ENCODE data around the gene ZNF850. TPM values are rescaled to one million over a fixed set of nuclear protein-coding genes. Genes with fewer than 3 reads are reported as not detected.

The ZNF850 gene
- total RNA-seq, 1 donor from 2014 or later = 5.2 TPM

GRCh38 chr19:36687214-36688056 is 85.2 kb downstream of the ZNF850 start, which contains the start of gene ZNF567:
TSS of gene ZNF567 (plus strand) at chr19:36687612. CDS start at chr19:36694868, 7,256 bp downstream.
- peak within 1 kb of the TSS; percentile 95 for H3K4me3 ChIP-seq
- H3K4me1 ChIP-seq = peaks cover 26% of the 10 kb centered on the region
- no peak for TF ChIP-seq CTCF (IDR thresholded peaks at IDR 0.05; ENCODE audit: borderline replicate concordance)
- intact Hi-C loops (cut with micrococcal nuclease) = no loop called here
- peak; percentile 98 for DNase-seq
- H3K9me3 ChIP-seq (replicated peaks) = peaks cover 20% of the 10 kb centered on the region
- H3K27ac ChIP-seq (replicated peaks) = peak within 1 kb of the TSS; percentile 83
- H3K27me3 ChIP-seq (ENCODE audit: low read depth) = no peaks in the 10 kb centered on the region
- peaks cover 38% of the 10 kb centered on the region for H3K36me3 ChIP-seq

GRCh38 chr19:36686365-36687213 is 86.0 kb downstream of the ZNF850 start:
- no peak for TF ChIP-seq CTCF (IDR thresholded peaks at IDR 0.05; ENCODE audit: borderline replicate concordance)
- Histone ChIP-seq H3K27me3 (ENCODE audit: low read depth) (no peaks in the 10 kb centered on the region), H3K4me3 (peak overlapping the region; percentile 95), H3K4me1 (peaks cover 26% of the 10 kb centered on the region), H3K36me3 (peaks cover 37% of the 10 kb centered on the region), H3K27ac (replicated peaks) (peak overlapping the region; percentile 83), H3K9me3 (replicated peaks) (peaks cover 11% of the 10 kb centered on the region)
- DNase-seq = no peak
- intact Hi-C loops (cut with micrococcal nuclease) = no loop called here

GRCh38 chr19:36685835-36686234 is 86.8 kb downstream of the ZNF850 start:
- H3K9me3 ChIP-seq (replicated peaks) = peaks cover 10% of the 10 kb centered on the region
- H3K36me3 ChIP-seq = peaks cover 37% of the 10 kb centered on the region
- intact Hi-C loops (cut with micrococcal nuclease) = no loop called here
- no peak overlapping the region for H3K27ac ChIP-seq (replicated peaks)
- H3K4me3 ChIP-seq = no peak overlapping the region
- H3K27me3 ChIP-seq (ENCODE audit: low read depth) = no peaks in the 10 kb centered on the region
- peaks cover 26% of the 10 kb centered on the region for H3K4me1 ChIP-seq
- no peak for TF ChIP-seq CTCF (IDR thresholded peaks at IDR 0.05; ENCODE audit: borderline replicate concordance)
- DNase-seq = no peak

GRCh38 chr19:36679455-36679854 is 93.2 kb downstream of the ZNF850 start:
- intact Hi-C loops (cut with micrococcal nuclease) = no loop called here
- Histone ChIP-seq H3K27me3 (ENCODE audit: low read depth) (no peaks in the 10 kb centered on the region), H3K4me3 (no peak overlapping the region), H3K36me3 (peaks cover 69% of the 10 kb centered on the region), H3K27ac (replicated peaks) (no peak overlapping the region), H3K9me3 (replicated peaks) (peaks cover 52% of the 10 kb centered on the region), H3K4me1 (no peaks in the 10 kb centered on the region)
- DNase-seq = no peak
- TF ChIP-seq CTCF (IDR thresholded peaks at IDR 0.05; ENCODE audit: borderline replicate concordance) = no peak

- H3K4me3 ChIP-seq = no peak overlapping the region
- H3K27me3 ChIP-seq (ENCODE audit: low read depth) = no peaks in the 10 kb centered on the region
- no peak for DNase-seq
- no peak overlapping the region for H3K27ac ChIP-seq (replicated peaks)
- H3K4me1 ChIP-seq = peaks cover 13% of the 10 kb centered on the region
- TF ChIP-seq CTCF (IDR thresholded peaks at IDR 0.05; ENCODE audit: borderline replicate concordance) = no peak
- peaks cover 69% of the 10 kb centered on the region for H3K36me3 ChIP-seq
- intact Hi-C loops (cut with micrococcal nuclease) = no loop called here
- H3K9me3 ChIP-seq (replicated peaks) = peaks cover 84% of the 10 kb centered on the region
Observed at GRCh38 chr19:36674201-36674600, 98.4 kb downstream of the ZNF850 start.
